Measurements from ENCODE around the gene CCDC91. TPM values are rescaled to one million over a fixed set of nuclear protein-coding genes. Genes with fewer than 3 reads are reported as not detected.

The CCDC91 gene
- polyA plus RNA-seq, 1 donor from 2014 or later, result 11.6 TPM

DNA sequence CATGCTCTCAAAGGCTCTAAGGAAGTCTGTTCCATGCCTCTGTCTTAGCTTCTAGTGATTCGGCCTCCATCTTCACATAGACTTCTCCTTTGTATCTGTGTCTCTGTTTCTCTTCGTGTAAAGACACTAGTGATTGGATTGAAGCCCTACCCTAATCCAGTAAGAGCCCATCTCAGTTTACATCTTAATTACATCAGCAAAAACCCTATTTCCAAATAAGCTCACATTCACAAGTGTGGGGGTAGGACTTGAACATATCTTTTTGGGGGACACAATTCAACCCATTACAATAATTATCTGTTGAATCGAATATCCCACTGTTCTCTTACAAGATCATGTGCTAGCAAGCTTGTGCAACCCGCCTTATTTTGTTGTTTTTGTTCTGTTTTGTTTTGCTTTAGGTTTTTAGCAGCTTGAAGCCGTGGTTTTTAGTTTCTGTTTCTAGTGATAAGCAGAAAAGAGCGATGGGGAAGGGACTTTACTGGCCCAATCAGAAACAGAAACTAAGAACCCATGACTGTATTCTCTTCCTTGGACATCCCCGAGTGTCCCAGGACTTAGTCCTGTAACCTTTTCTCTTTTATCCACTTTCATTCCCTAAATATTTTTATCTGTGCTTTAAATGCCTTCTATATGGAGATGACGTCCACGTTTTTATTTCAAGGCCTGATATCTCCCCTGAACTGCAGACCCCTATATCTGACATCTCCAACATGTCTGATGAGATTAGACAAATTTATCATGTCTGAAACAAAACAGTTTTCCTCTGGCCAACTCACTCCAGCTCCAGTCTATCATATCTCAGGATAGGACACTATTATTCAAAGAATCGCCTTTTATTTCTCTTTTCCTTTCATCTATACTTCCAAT lies 353.0 kb downstream of the CCDC91 start:
- H3K9me2 ChIP-seq (ENCODE audit: insufficient read depth, low read length), result no peaks in the 10 kb centered on the region
- H3K4me2 ChIP-seq (ENCODE audit: low read length), result no peak overlapping the region

DNA sequence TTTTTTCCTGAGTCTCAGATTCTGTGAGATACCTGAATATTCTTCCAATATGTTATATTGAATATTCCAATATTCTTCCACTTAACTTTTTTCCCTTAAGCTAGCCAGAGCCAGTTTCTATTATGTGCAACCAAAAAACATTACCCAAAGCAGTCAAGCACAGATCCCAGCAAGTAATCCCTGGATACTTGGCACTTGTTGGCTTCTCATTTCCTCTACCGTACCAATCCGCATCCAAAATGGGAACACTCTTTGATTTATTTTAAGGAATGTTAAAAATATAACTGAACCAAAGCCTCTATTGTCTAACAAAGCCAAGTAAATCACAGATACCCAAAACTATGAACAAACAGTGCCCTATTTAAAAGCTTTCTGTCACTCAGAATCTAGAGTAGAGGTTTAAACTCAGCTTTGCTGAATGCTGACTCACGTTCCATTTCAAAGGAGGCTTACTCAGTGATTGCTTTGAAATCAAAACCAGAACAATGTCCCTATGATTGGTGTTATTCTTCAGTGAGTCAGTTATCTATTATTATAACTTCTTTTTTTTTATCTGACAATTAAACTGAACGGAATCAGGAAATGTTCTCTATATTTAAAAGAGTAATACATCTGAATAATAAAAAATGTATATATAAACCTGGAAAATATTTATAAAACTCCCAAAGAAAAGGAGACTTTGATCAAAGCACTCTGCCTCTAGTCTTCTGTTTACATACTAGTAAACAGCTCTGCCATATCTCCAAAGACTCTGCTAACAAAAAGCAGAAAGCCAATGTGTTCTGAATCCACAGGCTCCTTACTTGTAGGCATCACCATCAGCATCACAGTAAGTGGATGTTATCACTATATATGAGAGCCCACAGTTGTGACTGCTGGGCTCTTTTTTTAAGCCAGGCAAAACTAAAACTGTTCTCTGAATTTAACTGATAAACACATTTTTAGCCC lies 360.8 kb downstream of the CCDC91 start:
- Histone ChIP-seq H3K9ac (ENCODE audit: low read length) (no peak overlapping the region), H3K27ac (ENCODE audit: low read length) (no peak overlapping the region), H3K79me2 (replicated peaks; ENCODE audit: insufficient read depth, low read length) (no peaks in the 10 kb centered on the region), H2AFZ (ENCODE audit: low read depth, low read length) (no peak overlapping the region), H3K27me3 (ENCODE audit: insufficient read depth, low read depth, low read length) (no peaks in the 10 kb centered on the region), H3K4me2 (ENCODE audit: low read length) (no peak overlapping the region), H3F3A (ENCODE audit: insufficient read depth, low read length, poor library complexity, severe bottlenecking) (no peaks in the 10 kb centered on the region), H3K36me3 (ENCODE audit: insufficient read depth, low read length) (no peaks in the 10 kb centered on the region), H3K4me3 (ENCODE audit: low read length) (no peak overlapping the region), H3K9me2 (ENCODE audit: insufficient read depth, low read length) (no peaks in the 10 kb centered on the region), H3K9me3 (ENCODE audit: low read length) (no peaks in the 10 kb centered on the region), H4K20me1 (ENCODE audit: insufficient read depth) (no peaks in the 10 kb centered on the region)
- TF ChIP-seq TAF1 (IDR thresholded peaks at IDR 0.05; ENCODE audit: low read depth) (no peak), EZH2 (IDR thresholded peaks at IDR 0.05; ENCODE audit: borderline replicate concordance, insufficient read depth, low read length, poor library complexity, severe bottlenecking) (no peak), EP300 (conservative IDR thresholded peaks at IDR 0.05; ENCODE audit: poor library complexity, severe bottlenecking) (no peak), MXI1 (conservative IDR thresholded peaks at IDR 0.05; ENCODE audit: poor library complexity, severe bottlenecking) (no peak), POLR2AphosphoS5 (IDR thresholded peaks at IDR 0.05) (no peak), RAD21 (conservative IDR thresholded peaks at IDR 0.05) (no peak), SMC3 (conservative IDR thresholded peaks at IDR 0.05; ENCODE audit: poor library complexity) (no peak)
- TF ChIP-seq, protein P1, sequence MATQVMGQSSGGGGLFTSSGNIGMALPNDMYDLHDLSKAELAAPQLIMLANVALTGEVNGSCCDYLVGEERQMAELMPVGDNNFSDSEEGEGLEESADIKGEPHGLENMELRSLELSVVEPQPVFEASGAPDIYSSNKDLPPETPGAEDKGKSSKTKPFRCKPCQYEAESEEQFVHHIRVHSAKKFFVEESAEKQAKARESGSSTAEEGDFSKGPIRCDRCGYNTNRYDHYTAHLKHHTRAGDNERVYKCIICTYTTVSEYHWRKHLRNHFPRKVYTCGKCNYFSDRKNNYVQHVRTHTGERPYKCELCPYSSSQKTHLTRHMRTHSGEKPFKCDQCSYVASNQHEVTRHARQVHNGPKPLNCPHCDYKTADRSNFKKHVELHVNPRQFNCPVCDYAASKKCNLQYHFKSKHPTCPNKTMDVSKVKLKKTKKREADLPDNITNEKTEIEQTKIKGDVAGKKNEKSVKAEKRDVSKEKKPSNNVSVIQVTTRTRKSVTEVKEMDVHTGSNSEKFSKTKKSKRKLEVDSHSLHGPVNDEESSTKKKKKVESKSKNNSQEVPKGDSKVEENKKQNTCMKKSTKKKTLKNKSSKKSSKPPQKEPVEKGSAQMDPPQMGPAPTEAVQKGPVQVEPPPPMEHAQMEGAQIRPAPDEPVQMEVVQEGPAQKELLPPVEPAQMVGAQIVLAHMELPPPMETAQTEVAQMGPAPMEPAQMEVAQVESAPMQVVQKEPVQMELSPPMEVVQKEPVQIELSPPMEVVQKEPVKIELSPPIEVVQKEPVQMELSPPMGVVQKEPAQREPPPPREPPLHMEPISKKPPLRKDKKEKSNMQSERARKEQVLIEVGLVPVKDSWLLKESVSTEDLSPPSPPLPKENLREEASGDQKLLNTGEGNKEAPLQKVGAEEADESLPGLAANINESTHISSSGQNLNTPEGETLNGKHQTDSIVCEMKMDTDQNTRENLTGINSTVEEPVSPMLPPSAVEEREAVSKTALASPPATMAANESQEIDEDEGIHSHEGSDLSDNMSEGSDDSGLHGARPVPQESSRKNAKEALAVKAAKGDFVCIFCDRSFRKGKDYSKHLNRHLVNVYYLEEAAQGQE (IDR thresholded peaks at IDR 0.05; ENCODE audit: borderline replicate concordance), result no peak

More for the DNA sequence above, 353.0 kb downstream of the CCDC91 start:
- TF ChIP-seq, protein P1 (IDR thresholded peaks at IDR 0.05; ENCODE audit: borderline replicate concordance), result no peak
- no peak for TF ChIP-seq SMC3 (conservative IDR thresholded peaks at IDR 0.05; ENCODE audit: poor library complexity)
- TF ChIP-seq RAD21 (conservative IDR thresholded peaks at IDR 0.05), result no peak
- no peak for TF ChIP-seq EP300 (conservative IDR thresholded peaks at IDR 0.05; ENCODE audit: poor library complexity, severe bottlenecking)
- no peak for TF ChIP-seq POLR2AphosphoS5 (IDR thresholded peaks at IDR 0.05)
- TF ChIP-seq, protein P2, sequence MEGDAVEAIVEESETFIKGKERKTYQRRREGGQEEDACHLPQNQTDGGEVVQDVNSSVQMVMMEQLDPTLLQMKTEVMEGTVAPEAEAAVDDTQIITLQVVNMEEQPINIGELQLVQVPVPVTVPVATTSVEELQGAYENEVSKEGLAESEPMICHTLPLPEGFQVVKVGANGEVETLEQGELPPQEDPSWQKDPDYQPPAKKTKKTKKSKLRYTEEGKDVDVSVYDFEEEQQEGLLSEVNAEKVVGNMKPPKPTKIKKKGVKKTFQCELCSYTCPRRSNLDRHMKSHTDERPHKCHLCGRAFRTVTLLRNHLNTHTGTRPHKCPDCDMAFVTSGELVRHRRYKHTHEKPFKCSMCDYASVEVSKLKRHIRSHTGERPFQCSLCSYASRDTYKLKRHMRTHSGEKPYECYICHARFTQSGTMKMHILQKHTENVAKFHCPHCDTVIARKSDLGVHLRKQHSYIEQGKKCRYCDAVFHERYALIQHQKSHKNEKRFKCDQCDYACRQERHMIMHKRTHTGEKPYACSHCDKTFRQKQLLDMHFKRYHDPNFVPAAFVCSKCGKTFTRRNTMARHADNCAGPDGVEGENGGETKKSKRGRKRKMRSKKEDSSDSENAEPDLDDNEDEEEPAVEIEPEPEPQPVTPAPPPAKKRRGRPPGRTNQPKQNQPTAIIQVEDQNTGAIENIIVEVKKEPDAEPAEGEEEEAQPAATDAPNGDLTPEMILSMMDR (IDR thresholded peaks at IDR 0.05; ENCODE audit: poor library complexity, severe bottlenecking), result no peak
- TF ChIP-seq MXI1 (conservative IDR thresholded peaks at IDR 0.05; ENCODE audit: poor library complexity, severe bottlenecking), result no peak
- TF ChIP-seq EZH2 (IDR thresholded peaks at IDR 0.05; ENCODE audit: borderline replicate concordance, insufficient read depth, low read length, poor library complexity, severe bottlenecking), result no peak
- no peak for TF ChIP-seq TAF1 (IDR thresholded peaks at IDR 0.05; ENCODE audit: low read depth)
- Histone ChIP-seq H4K20me1 (ENCODE audit: insufficient read depth) (no peaks in the 10 kb centered on the region), H3K36me3 (ENCODE audit: insufficient read depth, low read length) (no peaks in the 10 kb centered on the region), H3K27me3 (ENCODE audit: insufficient read depth, low read depth, low read length) (no peaks in the 10 kb centered on the region), H3K27ac (ENCODE audit: low read length) (no peak overlapping the region), H3K79me2 (replicated peaks; ENCODE audit: insufficient read depth, low read length) (no peaks in the 10 kb centered on the region), H2AFZ (ENCODE audit: low read depth, low read length) (no peak overlapping the region), H3K4me3 (ENCODE audit: low read length) (no peak overlapping the region), H3K9me3 (ENCODE audit: low read length) (no peaks in the 10 kb centered on the region), H3F3A (ENCODE audit: insufficient read depth, low read length, poor library complexity, severe bottlenecking) (no peaks in the 10 kb centered on the region), H3K9ac (ENCODE audit: low read length) (no peak overlapping the region)

Measured in neural cell (in vitro differentiated cells).